Inferior parietal cortex (tissue), 1 donor: ENCODE data around the gene CCDC71.
A peak's percentile ranks its signal among the peaks of the same experiment; 100 is the strongest.

ENCODE experiments used
- DNase-seq: peaks from one replicate; pipeline ENCODE4 v3.0.0-alpha.2; 2016; ENCODE audit errors: extremely low spot score

CCDC71 gene

DNA sequence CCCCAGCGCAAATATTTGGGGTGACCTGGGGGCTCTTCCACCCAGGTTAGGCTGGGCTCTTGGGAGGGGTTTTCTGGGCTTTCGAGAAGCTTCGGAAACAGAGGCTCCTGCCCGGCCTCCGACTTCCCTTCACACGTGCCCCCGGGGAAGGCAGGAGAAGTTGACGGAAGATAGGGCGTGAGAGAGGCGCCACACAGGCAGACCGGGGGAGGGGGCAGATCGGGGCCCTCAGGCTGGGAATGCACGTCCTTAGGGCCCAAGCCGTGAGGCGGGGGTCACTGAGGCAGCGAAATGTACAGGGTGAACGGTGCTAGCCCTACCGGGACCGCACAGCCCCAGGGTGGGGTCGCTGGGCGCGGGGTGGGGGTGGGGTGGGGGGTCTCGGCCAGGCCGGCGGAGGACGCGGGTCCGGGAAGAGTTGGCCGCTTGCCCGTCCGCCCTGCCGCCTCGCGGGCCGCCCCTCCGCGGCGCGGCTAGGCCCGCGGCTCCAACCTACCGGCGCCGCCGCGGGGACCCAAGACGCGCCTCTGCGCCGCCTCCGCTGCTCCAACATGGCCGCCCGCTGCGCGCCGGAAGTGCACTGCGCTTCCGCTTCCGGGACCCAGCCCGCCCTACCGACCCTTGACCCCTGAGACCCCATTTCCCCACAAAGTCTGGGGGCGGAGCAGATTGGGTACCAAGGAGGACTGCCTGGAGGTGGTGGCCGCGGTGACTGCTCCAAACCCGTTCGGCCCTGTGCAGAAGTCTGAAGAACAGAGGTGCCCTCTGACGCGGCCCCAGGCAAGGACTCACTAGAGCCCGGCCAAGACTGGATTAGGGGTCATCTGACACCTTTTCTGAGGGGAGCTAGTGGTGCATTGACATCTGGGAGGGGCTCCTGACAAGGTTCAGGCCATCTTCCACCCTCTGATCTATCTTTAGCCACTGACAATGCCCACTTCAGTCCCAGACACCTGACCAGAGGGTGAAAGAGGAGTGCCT lies at the start of gene CCDC71:
TSS of gene CCDC71 (minus strand) at position 561 of the 981 bp plus-strand sequence. CDS start 2,123 bp downstream, outside the sequence.
- peak; percentile 51 for DNase-seq

- DNase-seq, result no peak
Observed at GRCh38 chr3:49213998-49214397, 47.9 kb upstream of the CCDC71 start.

- no peak for DNase-seq
Observed at GRCh38 chr3:49213541-49213943, 47.4 kb upstream of the CCDC71 start.

GRCh38 chr3:49199900-49200281 lies 33.8 kb upstream of the CCDC71 start:
- DNase-seq, result no peak

DNA sequence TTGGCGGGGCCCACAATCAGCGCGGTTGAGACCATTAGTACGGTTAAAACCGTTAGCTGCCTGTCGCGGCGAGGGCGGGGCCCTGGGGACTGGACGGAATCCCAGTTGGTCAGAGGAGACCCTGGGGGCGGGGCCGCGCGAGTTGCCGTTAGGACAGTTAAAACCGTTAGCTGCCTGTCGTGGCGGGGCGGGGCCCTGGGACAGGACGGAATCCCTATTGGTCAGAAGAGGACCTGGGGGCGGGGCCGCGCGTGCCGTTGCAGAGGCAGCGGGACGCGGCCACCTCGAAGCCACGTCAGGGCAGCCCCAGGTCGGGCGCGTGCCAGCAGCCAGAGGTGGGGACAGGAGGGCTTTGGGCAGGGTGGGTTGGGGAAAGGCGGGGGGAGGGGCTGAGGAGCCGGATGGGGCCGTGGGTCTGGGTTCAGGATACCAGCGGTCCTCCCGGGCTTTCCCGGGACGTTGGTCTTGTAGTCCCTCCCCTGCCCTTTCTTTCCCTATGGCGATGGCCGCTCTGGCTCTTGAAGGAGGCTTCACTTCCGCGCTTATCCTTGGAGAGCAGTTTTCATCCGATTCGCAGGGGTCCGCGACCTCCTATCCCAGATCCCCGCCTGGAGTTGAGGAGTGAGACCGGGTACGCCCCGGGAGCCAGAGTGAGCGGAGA lies 33.2 kb upstream of the CCDC71 start:
- no peak for DNase-seq

DNA sequence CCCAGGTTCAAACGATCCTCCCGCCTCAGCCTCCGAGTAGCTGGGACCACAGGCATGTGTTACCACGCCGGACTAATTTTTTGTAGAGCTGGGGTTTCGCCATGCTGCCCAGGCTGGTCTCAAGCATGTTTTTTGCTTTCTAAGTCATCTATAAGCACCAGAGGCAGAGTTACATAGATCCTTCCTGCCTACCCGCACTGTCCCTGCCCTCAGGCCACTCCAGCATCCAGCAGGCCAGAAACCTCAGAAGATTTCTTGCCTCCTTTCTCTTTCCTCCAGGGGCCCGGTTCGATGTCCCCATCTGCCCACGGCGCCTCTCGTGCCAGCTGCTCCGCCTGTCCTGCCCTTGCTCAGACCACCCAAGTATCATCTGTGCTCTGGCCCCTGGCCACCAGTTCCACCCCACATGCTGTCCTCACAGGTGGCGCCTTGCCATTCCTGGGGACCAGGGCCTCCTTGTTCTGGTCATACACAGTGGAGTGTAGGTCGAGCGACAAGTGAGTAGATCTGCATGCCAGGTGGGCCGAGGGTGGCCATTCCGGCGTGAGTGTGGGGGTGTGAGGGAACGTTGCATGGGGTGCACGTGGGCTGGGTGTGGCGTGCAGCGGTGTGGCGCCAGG lies 32.6 kb upstream of the CCDC71 start:
- no peak for DNase-seq

DNA sequence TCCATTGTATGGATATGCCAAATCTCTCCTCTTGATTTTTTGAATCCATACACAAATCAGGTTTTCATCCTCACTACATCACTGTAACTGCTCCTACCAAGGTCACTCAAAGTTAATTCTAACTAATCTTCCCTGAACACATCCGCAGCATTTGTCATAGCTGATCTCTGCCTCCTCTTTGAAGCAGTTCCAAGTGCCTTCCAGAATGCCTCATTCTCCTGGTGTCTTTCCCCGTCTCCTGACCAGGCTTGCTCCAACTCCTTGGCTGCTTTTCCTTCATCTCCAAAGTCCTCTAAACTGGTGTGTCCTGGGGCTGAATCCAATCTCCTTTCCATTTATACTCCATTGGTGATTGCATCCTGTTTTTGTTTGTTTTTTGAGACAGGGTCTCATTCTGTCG lies 32.0 kb upstream of the CCDC71 start:
- no peak for DNase-seq

GRCh38 chr3:49191741-49192140 lies 25.6 kb upstream of the CCDC71 start:
- DNase-seq, result no peak

GRCh38 chr3:49183873-49184272 lies 17.7 kb upstream of the CCDC71 start:
- no peak for DNase-seq

GRCh38 chr3:49182682-49183081 lies 16.6 kb upstream of the CCDC71 start:
- no peak for DNase-seq

DNA sequence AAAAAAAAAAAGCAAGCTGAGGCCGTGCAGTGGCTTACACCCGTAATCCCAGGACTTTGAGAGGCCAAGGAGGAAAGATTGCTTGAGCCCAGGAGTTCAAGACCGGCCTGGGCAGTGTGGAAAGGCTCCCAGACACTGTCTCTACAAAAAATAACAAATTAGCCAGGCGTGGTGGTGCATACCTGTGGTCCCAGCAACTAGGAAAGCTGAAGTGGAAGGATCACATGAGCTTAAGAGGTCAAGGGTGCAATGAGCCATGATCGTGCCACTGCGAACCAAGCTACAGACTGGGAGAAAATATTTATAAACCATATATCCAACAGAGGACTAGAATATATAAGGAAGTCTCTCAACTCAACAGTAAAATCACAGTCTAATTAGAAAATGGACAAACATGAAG lies 15.2 kb upstream of the CCDC71 start:
- DNase-seq, result no peak

- no peak for DNase-seq
Observed at GRCh38 chr3:49180116-49180515, 14.0 kb upstream of the CCDC71 start.

GRCh38 chr3:49177073-49177472 lies 10.9 kb upstream of the CCDC71 start:
- DNase-seq, result no peak

GRCh38 chr3:49175530-49175929 lies 9.4 kb upstream of the CCDC71 start:
- no peak for DNase-seq

GRCh38 chr3:49174397-49174985 lies 8.4 kb upstream of the CCDC71 start:
- DNase-seq, result no peak

DNA sequence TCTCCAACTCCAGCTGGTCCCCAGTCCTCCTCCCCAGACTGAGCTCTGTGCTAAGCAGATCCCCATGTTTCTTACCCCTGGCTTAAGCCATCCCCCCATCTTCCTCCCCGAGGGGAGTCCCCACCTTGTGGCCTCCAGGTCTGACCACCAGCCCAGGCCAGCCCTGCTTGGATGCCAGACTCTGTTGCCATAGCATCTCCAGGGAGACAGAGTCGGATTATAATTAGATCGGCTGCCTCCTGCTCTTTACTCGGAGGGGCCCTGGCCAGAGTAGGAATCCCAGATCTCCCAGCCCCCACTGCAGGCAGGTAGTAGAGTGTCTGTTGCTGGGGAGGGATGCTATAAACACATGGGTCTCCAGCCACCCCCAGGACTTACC lies 7.7 kb upstream of the CCDC71 start:
- no peak for DNase-seq

DNA sequence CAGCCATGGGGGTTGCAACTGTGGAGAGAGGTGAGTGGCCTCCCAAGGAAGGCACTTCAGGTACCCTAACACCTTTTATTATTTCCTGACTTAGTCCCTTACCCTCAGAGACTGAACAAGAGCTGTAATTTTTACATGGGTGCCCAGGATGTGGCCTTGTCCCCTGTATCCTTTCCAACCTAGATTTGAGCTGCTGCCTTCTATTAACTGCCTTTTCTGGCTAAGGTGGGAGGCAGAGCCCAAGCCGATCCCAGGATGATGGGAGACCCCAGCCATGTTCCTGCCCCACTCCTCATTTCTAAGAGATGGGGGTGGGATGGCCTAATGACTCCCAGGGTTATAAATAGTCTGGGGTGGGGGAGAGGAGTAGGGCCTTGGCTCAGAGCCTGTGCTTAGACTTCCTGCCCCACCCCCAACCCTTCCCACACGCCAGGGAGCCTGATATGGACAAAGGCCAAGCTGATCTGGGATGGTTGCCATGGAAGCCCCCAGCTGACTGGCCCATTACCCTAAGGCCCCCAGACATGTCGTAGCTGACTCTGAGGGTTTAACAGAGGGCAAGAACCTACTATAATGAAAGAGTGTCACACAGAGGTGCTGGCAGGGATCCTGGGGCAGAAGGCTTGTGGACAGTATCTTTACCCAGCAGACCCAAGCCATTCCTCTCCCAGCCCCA lies 7.1 kb upstream of the CCDC71 start:
- no peak for DNase-seq

DNA sequence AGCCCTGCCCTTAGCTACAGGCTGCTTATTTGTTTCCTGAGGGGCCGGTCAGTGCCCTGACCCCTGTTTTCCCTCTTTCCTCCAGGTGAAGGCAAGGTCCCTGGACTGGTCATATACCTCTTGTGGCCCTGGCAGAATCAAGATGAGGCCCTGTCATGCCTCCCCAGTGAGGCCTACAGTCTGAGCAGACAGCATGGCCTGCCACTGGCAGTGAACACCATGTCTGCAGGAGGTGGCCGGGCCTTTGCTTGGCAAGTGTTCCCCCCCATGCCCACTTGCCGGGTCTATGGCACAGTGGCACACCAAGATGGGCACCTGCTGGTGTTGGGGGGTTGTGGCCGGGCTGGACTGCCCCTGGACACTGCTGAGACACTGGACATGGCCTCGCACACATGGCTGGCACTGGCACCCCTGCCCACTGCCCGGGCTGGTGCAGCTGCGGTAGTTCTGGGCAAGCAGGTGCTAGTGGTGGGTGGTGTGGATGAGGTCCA lies 6.5 kb upstream of the CCDC71 start:
- no peak for DNase-seq

DNA sequence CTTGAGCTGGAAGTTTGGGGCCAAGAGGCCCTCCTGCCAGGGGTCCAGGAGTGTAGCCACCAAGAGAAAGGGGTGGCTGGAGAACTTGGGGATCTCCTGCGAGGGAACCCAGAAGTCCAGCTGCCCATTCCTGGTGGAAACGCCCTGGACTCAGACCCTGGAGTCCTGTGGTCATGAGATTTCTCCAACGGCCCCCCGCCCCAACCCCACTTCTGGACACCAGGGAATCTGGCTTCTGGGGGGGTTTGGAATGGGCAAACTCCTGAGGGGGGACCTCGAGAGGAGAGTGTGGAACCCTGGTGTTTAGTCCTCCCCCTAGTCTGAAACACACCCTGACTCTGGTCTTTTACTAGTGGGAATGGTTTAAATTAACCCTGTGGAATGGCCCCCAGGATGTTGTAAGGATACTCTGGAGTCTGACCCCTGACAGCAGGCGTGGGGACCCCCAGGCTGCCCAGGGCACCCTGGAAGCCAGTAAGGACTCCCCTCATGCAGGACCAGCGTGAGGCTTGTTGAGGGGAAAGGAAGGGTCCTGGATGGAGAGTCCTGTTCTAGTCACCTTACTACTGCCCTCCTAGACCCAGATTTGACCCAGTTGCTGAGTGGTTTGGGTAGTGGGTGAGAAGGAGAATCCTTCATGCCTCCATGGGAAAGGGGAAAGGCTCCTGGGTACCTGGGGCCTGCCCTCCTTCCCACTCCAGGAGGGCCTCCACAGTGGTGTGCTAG lies 5.8 kb upstream of the CCDC71 start:
- no peak for DNase-seq

GRCh38 chr3:49171119-49171774 lies 5.1 kb upstream of the CCDC71 start, which contains the start of gene KLHDC8B:
Gene KLHDC8B (plus strand): TSS chr3:49171598. CDS start chr3:49172770, 1,172 bp downstream.
- DNase-seq, result peak; percentile 69
